ENCODE measurements around the gene HEPHL1.

Gene HEPHL1

DNA sequence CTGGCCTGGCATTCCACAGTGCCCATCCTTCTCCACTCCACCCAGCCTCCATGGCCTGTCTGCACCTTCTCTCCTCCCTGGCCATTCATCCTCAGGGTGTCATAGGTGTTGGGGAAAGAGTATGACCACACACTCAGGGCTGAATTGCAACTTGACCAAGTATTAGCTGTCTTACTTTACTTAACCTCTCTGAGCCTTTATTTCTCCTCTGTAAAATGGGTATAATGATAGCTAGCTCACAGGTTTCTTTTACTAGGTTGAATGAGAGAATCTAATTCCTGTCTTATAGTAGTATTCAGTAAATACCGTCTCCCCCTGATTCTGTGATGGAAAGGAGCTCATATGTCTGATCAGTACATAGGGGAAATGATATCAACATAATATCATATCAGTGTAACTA is 123.5 kb downstream of the HEPHL1 start:
- no peaks in the 10 kb centered on the region for H3K27me3 ChIP-seq (ENCODE audit: control insufficient read depth, insufficient read depth, low read length, poor library complexity, severe bottlenecking)
- no peaks in the 10 kb centered on the region for H3K36me3 ChIP-seq (ENCODE audit: control insufficient read depth, insufficient read depth, low read length)
- no peaks in the 10 kb centered on the region for H3K9me3 ChIP-seq (ENCODE audit: control insufficient read depth, low read length)
- H3K4me3 ChIP-seq (ENCODE audit: insufficient read depth, low read depth, low read length), result no peak overlapping the region
- H3K4me1 ChIP-seq (ENCODE audit: control insufficient read depth, insufficient read depth, low read length), result peaks cover 26% of the 10 kb centered on the region
- no peak overlapping the region for H3K27ac ChIP-seq (ENCODE audit: insufficient read depth, low read depth, low read length, poor library complexity, severe bottlenecking)
- WGBS, 2 experiments, result no CpG with 5 or more reads among the region's 1 CpG

DNA sequence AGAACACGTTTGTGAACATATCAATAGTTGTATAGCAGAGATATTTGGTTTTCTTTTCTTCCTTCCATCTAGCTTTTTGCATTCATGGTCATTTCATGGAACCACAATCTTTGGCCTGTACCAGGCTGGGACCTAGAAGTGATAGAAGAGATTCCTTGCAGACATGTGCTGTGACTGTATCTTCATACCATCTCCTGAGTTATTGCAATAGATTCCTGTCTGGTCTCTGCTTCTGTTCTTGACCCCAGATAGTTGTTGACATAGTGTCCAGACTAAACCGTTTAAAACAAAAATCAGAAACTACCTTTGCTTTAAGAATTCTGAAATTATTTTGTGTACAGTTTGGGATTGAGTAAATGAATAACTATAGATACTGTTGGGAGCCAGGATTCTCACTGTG is 124.3 kb downstream of the HEPHL1 start:
- 67 to 100% methylated on average over 1 to 2 of the region's 2 CpGs for WGBS, 2 experiments
- Histone ChIP-seq H3K36me3 (ENCODE audit: control insufficient read depth, insufficient read depth, low read length) (no peaks in the 10 kb centered on the region), H3K27me3 (ENCODE audit: control insufficient read depth, insufficient read depth, low read length, poor library complexity, severe bottlenecking) (no peaks in the 10 kb centered on the region), H3K4me3 (ENCODE audit: insufficient read depth, low read depth, low read length) (no peak overlapping the region), H3K4me1 (ENCODE audit: control insufficient read depth, insufficient read depth, low read length) (peaks cover 22% of the 10 kb centered on the region), H3K9me3 (ENCODE audit: control insufficient read depth, low read length) (no peaks in the 10 kb centered on the region), H3K27ac (ENCODE audit: insufficient read depth, low read depth, low read length, poor library complexity, severe bottlenecking) (no peak overlapping the region)

DNA sequence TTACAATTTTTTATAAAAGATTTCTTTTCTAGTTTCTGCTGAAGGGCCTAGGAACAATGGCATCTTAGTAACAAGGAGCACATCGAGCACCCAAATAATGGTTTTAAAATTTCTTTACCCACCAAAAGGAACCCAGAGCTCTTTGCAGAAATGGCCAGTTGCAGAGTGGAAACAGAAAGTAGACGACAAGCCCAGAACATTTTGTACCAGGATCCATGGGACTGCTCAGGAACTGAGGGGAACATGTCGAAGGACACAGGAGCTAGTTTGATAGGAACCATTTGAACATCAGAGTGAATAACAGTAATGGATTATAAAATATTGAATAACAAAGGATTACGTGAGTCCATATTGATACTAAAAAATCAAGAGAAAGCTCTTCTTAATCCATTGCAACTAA is 124.8 kb downstream of the HEPHL1 start:
- Histone ChIP-seq H3K27me3 (ENCODE audit: control insufficient read depth, insufficient read depth, low read length, poor library complexity, severe bottlenecking) (no peaks in the 10 kb centered on the region), H3K4me1 (ENCODE audit: control insufficient read depth, insufficient read depth, low read length) (peaks cover 22% of the 10 kb centered on the region), H3K27ac (ENCODE audit: insufficient read depth, low read depth, low read length, poor library complexity, severe bottlenecking) (no peak overlapping the region), H3K4me3 (ENCODE audit: insufficient read depth, low read depth, low read length) (no peak overlapping the region), H3K36me3 (ENCODE audit: control insufficient read depth, insufficient read depth, low read length) (no peaks in the 10 kb centered on the region), H3K9me3 (ENCODE audit: control insufficient read depth, low read length) (no peaks in the 10 kb centered on the region)
- WGBS, 2 experiments, result 92 to 94% methylated on average over 3 to 4 of the region's 4 CpGs

DNA sequence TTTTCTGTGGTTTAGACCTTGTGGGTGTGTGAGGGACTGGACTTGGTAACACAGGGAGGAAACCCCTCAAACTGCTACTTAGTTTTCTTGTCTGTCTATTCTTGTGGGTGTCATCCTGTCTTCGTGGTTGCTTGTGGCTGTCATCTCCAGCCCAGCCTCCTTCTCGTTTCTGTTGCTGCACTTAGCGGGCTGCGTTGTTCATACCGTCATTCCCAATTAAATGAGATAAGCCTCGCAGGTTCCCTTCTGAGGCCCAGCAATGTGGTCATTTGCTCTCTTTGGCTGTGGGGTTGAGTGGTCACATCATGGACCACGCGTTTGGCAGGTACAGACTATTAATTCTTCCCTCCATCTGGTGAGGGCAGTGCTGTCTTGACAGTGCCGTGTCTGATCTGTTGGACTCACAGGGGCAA is 126.3 kb downstream of the HEPHL1 start:
- Histone ChIP-seq H3K27me3 (ENCODE audit: control insufficient read depth, insufficient read depth, low read length, poor library complexity, severe bottlenecking) (no peaks in the 10 kb centered on the region), H3K36me3 (ENCODE audit: control insufficient read depth, insufficient read depth, low read length) (no peaks in the 10 kb centered on the region), H3K27ac (ENCODE audit: insufficient read depth, low read depth, low read length, poor library complexity, severe bottlenecking) (no peak overlapping the region), H3K9me3 (ENCODE audit: control insufficient read depth, low read length) (no peaks in the 10 kb centered on the region), H3K4me3 (ENCODE audit: insufficient read depth, low read depth, low read length) (no peak overlapping the region), H3K4me1 (ENCODE audit: control insufficient read depth, insufficient read depth, low read length) (peaks cover 30% of the 10 kb centered on the region)
- WGBS, 2 experiments, result 86% methylated on average over 9 of the region's 9 CpGs

DNA sequence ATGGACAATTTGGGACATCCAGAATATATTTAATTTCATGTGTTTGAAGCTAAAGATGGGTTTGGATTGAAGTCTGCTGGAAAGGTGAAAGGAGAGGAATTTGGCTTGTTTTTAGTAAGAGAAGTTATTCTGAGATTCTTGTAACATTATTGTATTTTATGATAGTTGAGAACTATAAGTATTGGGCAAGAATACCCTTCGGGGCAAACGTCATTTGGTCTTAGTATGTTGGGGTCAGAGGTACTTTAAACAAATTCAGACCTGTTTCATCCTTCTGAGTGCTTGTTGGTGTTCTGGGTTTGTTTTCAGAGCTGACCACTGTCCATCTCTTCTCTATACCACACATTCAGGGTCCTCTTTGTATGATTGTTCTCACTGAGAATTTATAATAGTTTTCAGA is 127.0 kb downstream of the HEPHL1 start:
- Histone ChIP-seq H3K4me1 (ENCODE audit: control insufficient read depth, insufficient read depth, low read length) (peaks cover 26% of the 10 kb centered on the region), H3K4me3 (ENCODE audit: insufficient read depth, low read depth, low read length) (no peak overlapping the region), H3K9me3 (ENCODE audit: control insufficient read depth, low read length) (no peaks in the 10 kb centered on the region), H3K27ac (ENCODE audit: insufficient read depth, low read depth, low read length, poor library complexity, severe bottlenecking) (no peak overlapping the region), H3K27me3 (ENCODE audit: control insufficient read depth, insufficient read depth, low read length, poor library complexity, severe bottlenecking) (no peaks in the 10 kb centered on the region), H3K36me3 (ENCODE audit: control insufficient read depth, insufficient read depth, low read length) (no peaks in the 10 kb centered on the region)
- 90 to 95% methylated on average over 2 of the region's 2 CpGs for WGBS, 2 experiments

DNA sequence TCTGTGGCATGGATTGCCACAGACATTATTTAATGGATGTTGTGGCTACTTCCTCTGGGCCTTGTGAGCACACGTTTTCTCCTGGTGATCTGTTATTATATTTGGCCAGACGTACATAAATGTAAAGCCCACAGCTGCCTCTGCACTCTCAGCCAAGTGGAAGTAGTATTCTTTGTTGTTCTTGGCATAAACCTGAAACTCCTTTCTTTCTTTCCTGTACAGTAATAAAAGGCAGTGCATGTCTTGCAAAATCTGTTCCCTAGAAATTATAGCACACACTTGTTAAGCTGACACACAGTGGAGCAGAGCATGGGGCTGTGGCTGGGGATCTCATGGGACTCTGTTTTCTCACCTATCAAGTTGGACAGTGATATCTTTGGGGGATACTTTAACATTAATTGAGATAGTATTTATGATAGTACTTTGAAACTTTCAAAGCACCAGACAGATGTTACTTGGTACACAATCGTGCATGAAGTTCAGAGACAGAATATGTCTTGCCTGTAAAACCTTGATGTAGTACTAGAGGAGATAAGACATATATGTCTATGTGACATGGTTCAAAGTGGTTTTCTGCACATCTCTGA is 128.4 kb downstream of the HEPHL1 start:
- H3K9me3 ChIP-seq (ENCODE audit: control insufficient read depth, low read length), result no peaks in the 10 kb centered on the region
- no peak overlapping the region for H3K4me3 ChIP-seq (ENCODE audit: insufficient read depth, low read depth, low read length)
- H3K27me3 ChIP-seq (ENCODE audit: control insufficient read depth, insufficient read depth, low read length, poor library complexity, severe bottlenecking), result no peaks in the 10 kb centered on the region
- no peak overlapping the region for H3K27ac ChIP-seq (ENCODE audit: insufficient read depth, low read depth, low read length, poor library complexity, severe bottlenecking)
- WGBS, 2 experiments, result 87 to 90% methylated on average over 3 of the region's 3 CpGs
- no peaks in the 10 kb centered on the region for H3K36me3 ChIP-seq (ENCODE audit: control insufficient read depth, insufficient read depth, low read length)
- peaks cover 26% of the 10 kb centered on the region for H3K4me1 ChIP-seq (ENCODE audit: control insufficient read depth, insufficient read depth, low read length)

DNA sequence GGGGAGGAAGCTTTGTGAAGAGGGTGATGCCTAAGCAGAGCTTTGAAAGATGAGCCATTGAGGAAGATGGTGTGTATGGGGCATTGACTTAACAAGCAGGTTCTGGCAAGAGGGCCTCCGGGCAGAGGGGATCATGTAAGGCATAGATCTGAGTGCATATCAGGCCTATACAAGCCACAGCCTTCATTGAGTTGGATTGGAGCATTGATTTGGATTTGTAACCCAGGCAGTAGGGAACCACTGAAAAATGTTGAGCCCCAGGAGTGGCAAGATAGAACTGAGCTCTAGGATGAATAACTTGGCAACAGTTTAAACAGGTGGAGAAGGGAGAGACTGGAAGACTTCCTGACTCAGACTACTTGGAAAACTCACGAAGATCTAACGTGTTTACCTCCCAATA is 128.9 kb downstream of the HEPHL1 start:
- Histone ChIP-seq H3K27me3 (ENCODE audit: control insufficient read depth, insufficient read depth, low read length, poor library complexity, severe bottlenecking) (no peaks in the 10 kb centered on the region), H3K4me3 (ENCODE audit: insufficient read depth, low read depth, low read length) (no peak overlapping the region), H3K27ac (ENCODE audit: insufficient read depth, low read depth, low read length, poor library complexity, severe bottlenecking) (no peak overlapping the region), H3K4me1 (ENCODE audit: control insufficient read depth, insufficient read depth, low read length) (peaks cover 26% of the 10 kb centered on the region), H3K9me3 (ENCODE audit: control insufficient read depth, low read length) (no peaks in the 10 kb centered on the region), H3K36me3 (ENCODE audit: control insufficient read depth, insufficient read depth, low read length) (no peaks in the 10 kb centered on the region)
- WGBS, 2 experiments, result 89 to 97% methylated on average over 3 of the region's 3 CpGs

DNA sequence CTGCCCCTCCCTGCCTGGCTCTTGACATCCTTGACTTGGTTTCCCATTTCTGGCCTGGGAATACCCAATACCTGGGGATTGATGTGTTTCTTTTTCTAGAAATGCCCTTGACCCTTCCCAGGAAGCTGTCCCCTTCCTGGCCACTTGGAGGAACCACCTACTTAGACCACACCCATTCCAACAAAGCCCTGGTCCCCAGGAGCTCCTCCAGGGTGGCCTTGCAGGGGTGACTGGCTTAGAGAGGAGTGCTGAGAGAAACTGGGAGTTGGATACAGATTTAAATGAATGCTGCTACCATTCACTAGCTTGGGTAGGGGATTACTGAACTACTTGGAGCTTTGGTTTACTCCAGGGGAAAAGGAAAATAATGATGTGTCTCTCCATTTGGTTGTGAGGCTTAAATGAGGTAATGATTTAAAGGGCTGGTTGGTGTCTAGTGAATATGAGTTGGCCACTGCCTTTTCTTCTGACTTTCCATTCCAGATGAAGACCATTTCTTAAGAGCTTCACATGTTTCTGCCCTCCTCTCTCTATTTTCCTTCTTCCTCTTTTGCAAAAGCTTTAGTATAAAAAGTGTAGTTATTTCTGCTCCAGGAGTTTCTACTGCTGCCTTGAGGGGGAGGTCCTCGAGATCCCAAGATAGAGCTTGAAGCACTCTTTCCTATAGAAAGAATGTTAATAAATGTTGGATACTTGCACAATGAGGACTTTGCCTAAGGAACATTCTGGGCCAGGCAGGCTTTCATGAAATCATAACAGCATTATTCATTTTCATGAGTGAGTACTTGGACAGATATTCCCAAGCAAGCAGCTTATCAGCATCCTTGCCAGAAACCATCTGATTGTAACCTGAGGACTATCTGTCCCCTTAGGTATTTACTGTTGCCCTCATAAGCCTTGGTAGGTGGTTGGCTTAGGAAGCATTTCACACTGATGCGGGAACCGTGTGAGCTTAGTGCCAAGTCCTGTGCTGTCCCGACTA is 129.8 kb downstream of the HEPHL1 start:
- Histone ChIP-seq H3K9me3 (ENCODE audit: control insufficient read depth, low read length) (no peaks in the 10 kb centered on the region), H3K27me3 (ENCODE audit: control insufficient read depth, insufficient read depth, low read length, poor library complexity, severe bottlenecking) (no peaks in the 10 kb centered on the region), H3K4me1 (ENCODE audit: control insufficient read depth, insufficient read depth, low read length) (peaks cover 26% of the 10 kb centered on the region), H3K36me3 (ENCODE audit: control insufficient read depth, insufficient read depth, low read length) (no peaks in the 10 kb centered on the region), H3K4me3 (ENCODE audit: insufficient read depth, low read depth, low read length) (no peak overlapping the region), H3K27ac (ENCODE audit: insufficient read depth, low read depth, low read length, poor library complexity, severe bottlenecking) (no peak overlapping the region)
- 94 to 100% methylated on average over 3 to 4 of the region's 4 CpGs for WGBS, 2 experiments

DNA sequence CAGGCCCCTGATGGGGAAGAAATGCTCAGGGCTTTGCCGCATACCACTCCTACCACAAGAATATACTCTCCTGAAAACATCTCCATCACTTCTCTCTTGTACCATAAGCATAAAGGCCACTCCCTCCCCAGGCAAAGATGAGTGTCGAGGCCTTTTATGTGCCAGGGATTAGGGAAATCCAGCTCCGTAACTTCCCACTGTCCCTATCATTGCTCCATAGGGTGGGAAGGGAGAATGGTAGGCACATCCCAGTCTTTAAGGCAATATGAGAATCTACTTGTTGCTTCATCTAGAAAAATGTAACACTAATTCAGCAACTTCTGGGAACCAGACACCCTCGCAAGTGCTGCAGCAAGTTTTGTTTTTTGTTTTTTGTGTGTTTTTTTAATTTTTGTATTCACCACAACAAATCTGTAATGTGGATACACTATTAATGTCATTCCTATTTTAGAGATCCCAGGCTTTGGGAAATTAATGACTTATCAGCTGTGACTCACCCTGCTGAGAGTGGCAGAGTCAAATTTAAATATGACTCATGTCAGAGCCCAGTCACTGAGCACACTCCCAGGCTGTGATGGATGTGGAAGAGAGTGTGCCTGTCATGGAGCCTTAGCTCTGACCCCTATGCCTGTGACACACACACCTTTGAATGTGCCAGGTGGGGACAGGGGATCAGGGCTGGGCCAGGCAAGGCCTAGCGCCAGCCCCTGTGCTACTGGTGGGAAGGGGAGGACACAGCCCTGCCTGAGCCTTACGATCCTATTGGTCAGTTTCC is 130.9 kb downstream of the HEPHL1 start:
- Histone ChIP-seq H3K27ac (ENCODE audit: insufficient read depth, low read depth, low read length, poor library complexity, severe bottlenecking) (no peak overlapping the region), H3K4me3 (ENCODE audit: insufficient read depth, low read depth, low read length) (no peak overlapping the region)

DNA sequence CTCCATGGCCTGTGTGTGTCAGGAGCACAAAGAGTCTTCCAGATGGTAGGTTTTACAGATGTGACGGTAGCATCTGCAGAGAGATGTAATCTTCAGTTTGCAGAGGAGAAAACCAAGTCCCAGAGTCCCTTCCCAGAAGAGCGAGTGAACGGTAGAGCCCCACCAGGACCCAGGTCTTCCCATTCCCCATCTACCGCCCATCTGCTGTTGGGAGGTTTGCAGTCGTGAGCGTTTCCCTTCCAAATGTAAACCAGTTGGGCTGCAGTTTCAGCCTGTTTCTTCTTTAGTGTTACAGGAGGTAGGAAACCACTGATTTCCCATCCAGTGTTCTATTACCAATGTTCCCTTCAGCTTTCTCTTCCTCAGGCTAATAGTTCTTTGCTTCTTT is 131.5 kb downstream of the HEPHL1 start:
- Histone ChIP-seq H3K4me3 (ENCODE audit: insufficient read depth, low read depth, low read length) (no peak overlapping the region), H3K27ac (ENCODE audit: insufficient read depth, low read depth, low read length, poor library complexity, severe bottlenecking) (no peak overlapping the region), H3K27me3 (ENCODE audit: control insufficient read depth, insufficient read depth, low read length, poor library complexity, severe bottlenecking) (no peaks in the 10 kb centered on the region), H3K9me3 (ENCODE audit: control insufficient read depth, low read length) (no peaks in the 10 kb centered on the region), H3K36me3 (ENCODE audit: control insufficient read depth, insufficient read depth, low read length) (peaks cover 3% of the 10 kb centered on the region), H3K4me1 (ENCODE audit: control insufficient read depth, insufficient read depth, low read length) (peaks cover 21% of the 10 kb centered on the region)
- WGBS, 2 experiments, result 85% methylated on average over 6 of the region's 6 CpGs

More for the DNA sequence above, 130.9 kb downstream of the HEPHL1 start:
- no peaks in the 10 kb centered on the region for H3K9me3 ChIP-seq (ENCODE audit: control insufficient read depth, low read length)
- no peaks in the 10 kb centered on the region for H3K27me3 ChIP-seq (ENCODE audit: control insufficient read depth, insufficient read depth, low read length, poor library complexity, severe bottlenecking)
- H3K36me3 ChIP-seq (ENCODE audit: control insufficient read depth, insufficient read depth, low read length), result peaks cover 3% of the 10 kb centered on the region
- H3K4me1 ChIP-seq (ENCODE audit: control insufficient read depth, insufficient read depth, low read length), result peaks cover 26% of the 10 kb centered on the region
- WGBS, 2 experiments, result 75 to 95% methylated on average over 5 to 6 of the region's 6 CpGs
